ENCODE results near the gene KIF19. TPM values are rescaled to one million over a fixed set of nuclear protein-coding genes. Genes with fewer than 3 reads are reported as not detected.

KIF19 gene
- total and polyA plus RNA-seq, 2 of the 4 experiments (the other 2 are of a cell fraction) = not detected

GRCh38 chr17:74369221-74369620, 43.2 kb downstream of the KIF19 start:
- Histone ChIP-seq H2BK5ac (ENCODE audit: low read depth, low read length, poor library complexity, severe bottlenecking) (no peak overlapping the region), H3K4me1 (ENCODE audit: control insufficient read depth, insufficient read depth, low read length) (no peaks in the 10 kb centered on the region), H3K14ac (replicated peaks; ENCODE audit: low read depth, low read length) (no peak overlapping the region), H3K9me1 (ENCODE audit: insufficient read depth, low read length) (no peaks in the 10 kb centered on the region), H3K79me1 (ENCODE audit: low read depth in 1 of 2, low read length in 2 of 2) (no peaks in the 10 kb centered on the region), H2AK5ac (ENCODE audit: low read depth, low read length) (no peak overlapping the region), H2BK120ac (ENCODE audit: low read depth, low read length) (no peak overlapping the region), H3K4me3 (ENCODE audit: insufficient read depth, low read depth, low read length) (no peak overlapping the region), H3K23ac (ENCODE audit: low read depth, low read length) (no peak overlapping the region), H2AK9ac (replicated peaks; ENCODE audit: low read depth, low read length, poor library complexity) (no peak overlapping the region), H3K9ac (ENCODE audit: low read depth, low read length) (no peak overlapping the region), H4K20me1 (ENCODE audit: insufficient read depth, low read length) (no peaks in the 10 kb centered on the region), H4K5ac (ENCODE audit: low read depth, low read length) (no peak overlapping the region), H3K56ac (ENCODE audit: extremely low read depth, insufficient read depth, low read length) (no peak overlapping the region), H2BK20ac (ENCODE audit: low read depth, low read length) (no peak overlapping the region), H3K27me3 (ENCODE audit: control insufficient read depth, insufficient read depth, low read length) (no peaks in the 10 kb centered on the region), H3K9me3 (ENCODE audit: control insufficient read depth, insufficient read depth, low read length) (no peaks in the 10 kb centered on the region), H2AFZ (replicated peaks; ENCODE audit: low read length, poor library complexity) (no peak overlapping the region), H3K27ac (ENCODE audit: insufficient read depth, low read length) (no peak overlapping the region), H2BK15ac (ENCODE audit: low read depth, low read length) (no peak overlapping the region), H3K18ac (ENCODE audit: low read depth, low read length) (no peak overlapping the region), H4K8ac (ENCODE audit: low read depth in 2 of 2, low read length in 2 of 2) (no peak overlapping the region), H3K36me3 (ENCODE audit: control insufficient read depth, insufficient read depth, low read length) (no peaks in the 10 kb centered on the region), H3K4me2 (ENCODE audit: low read depth, low read length) (no peak overlapping the region), H3K4ac (ENCODE audit: low read depth, low read length) (no peak overlapping the region), H4K91ac (ENCODE audit: insufficient read depth, low read depth, low read length) (no peak overlapping the region)
- ChIA-PET CTCF (interaction anchor here (1.8 kb wide), 1 partner anchor 10 kb away, joined by 7 read pairs; no protein-coding TSS in a partner anchor), POLR2A (ENCODE audit: unreplicated experiment) (no interaction called here)
- 16% methylated on average over 5 of the region's 10 CpGs; no CpG with 5 or more reads in 1 of the 2 experiments for WGBS, 2 experiments (ENCODE audit: extremely low coverage in 2 of 2, insufficient read length in 1 of 2)
- dilution Hi-C loops (cut with HindIII; ENCODE audit: low sequenced_read_pairs, unreplicated experiment) = no loop called here
- no peak for ATAC-seq (ENCODE audit: low read depth)
- BruUV-seq (replicated peaks) = no TSS peak
- no peak for DNase-seq
- TF ChIP-seq MAFK (IDR thresholded peaks at IDR 0.05; ENCODE audit: low read depth, low read length) = no peak
- TF ChIP-seq MXI1 (IDR thresholded peaks at IDR 0.05; ENCODE audit: borderline replicate concordance, low read depth, low read length) = no peak
- no peak for TF ChIP-seq POLR2A (IDR thresholded peaks at IDR 0.05; ENCODE audit: low read depth, low read length)
- TF ChIP-seq SMC3 (IDR thresholded peaks at IDR 0.05; ENCODE audit: low read depth, low read length) = no peak
- no peak for TF ChIP-seq RFX5 (IDR thresholded peaks at IDR 0.05; ENCODE audit: low read depth, low read length)
- no peak for TF ChIP-seq ELK1 (IDR thresholded peaks at IDR 0.05; ENCODE audit: borderline replicate concordance, low read depth, low read length)
- no peak for TF ChIP-seq RAD21 (IDR thresholded peaks at IDR 0.05; ENCODE audit: low read length)
- no peak for TF ChIP-seq CEBPB (IDR thresholded peaks at IDR 0.05; ENCODE audit: low read depth, low read length)
- TF ChIP-seq FOS (IDR thresholded peaks at IDR 0.05; ENCODE audit: low read depth, low read length) = no peak
- no peak for TF ChIP-seq NFE2L2 (IDR thresholded peaks at IDR 0.05; ENCODE audit: low read depth, low read length)
- no peak for TF ChIP-seq MAZ (IDR thresholded peaks at IDR 0.05; ENCODE audit: borderline replicate concordance, low read depth, low read length)
- TF ChIP-seq CHD1 (IDR thresholded peaks at IDR 0.05; ENCODE audit: low read depth, low read length) = no peak
- no peak for TF ChIP-seq BHLHE40 (IDR thresholded peaks at IDR 0.05; ENCODE audit: low read depth, low read length)
- TF ChIP-seq RCOR1 (IDR thresholded peaks at IDR 0.05; ENCODE audit: insufficient replicate concordance, low read length) = no peak
- no peak for TF ChIP-seq CTCF (conservative IDR thresholded peaks at IDR 0.05; ENCODE audit: low read depth, low read length)
- no peak for TF ChIP-seq USF2 (IDR thresholded peaks at IDR 0.05; ENCODE audit: low read depth, low read length)
- in situ Hi-C loops (cut with MboI; ENCODE audit: low sequenced_read_pairs) = no loop called here
- intact Hi-C loops (cut with micrococcal nuclease) = no loop called here
